Stimulated activated naive CD8-positive, alpha-beta T cell treated with anti-CD3 and anti-CD28 coated beads, Interleukin-15, amount 100 ng/mL, for 72 hours (primary cell): Measurements from ENCODE around the gene EDN2.
A peak's percentile ranks its signal among the peaks of the same experiment; 100 is the strongest.

Experiments used
- ATAC-seq: fragments of 150-1000 bp; cut with Tn5 transposase; 2 replicates; pipeline ENCODE4 v1.10.0; 2021; ENCODE audit warnings: mild to moderate bottlenecking, moderate library complexity
- DNase-seq, 2 donors: peaks; one replicate each; pipeline ENCODE4 v3.0.0; 2021 to 2022
- H3K27ac Mint-ChIP-seq, 2 donors: one replicate each; pipeline ENCODE4 v1.8.0; 2022; ENCODE audit warnings: mild to moderate bottlenecking in 2 of 2, mixed read lengths in 2 of 2, moderate library complexity in 2 of 2
- H3K27me3 Mint-ChIP-seq: one replicate; pipeline ENCODE4 v1.8.0; 2022; ENCODE audit warnings: mixed read lengths
- H3K4me1 Mint-ChIP-seq: one replicate; pipeline ENCODE4 v1.8.0; 2022; ENCODE audit warnings: mild to moderate bottlenecking, mixed read lengths
- H3K4me3 Mint-ChIP-seq, 2 donors: one replicate each; pipeline ENCODE4 v1.8.0; 2022; ENCODE audit warnings: mild to moderate bottlenecking in 2 of 2, mixed read lengths in 2 of 2, moderate library complexity in 1 of 2
- H3K9me3 Mint-ChIP-seq, 2 donors: one replicate each; pipeline ENCODE4 v1.8.0; 2022; ENCODE audit warnings: mixed read lengths in 2 of 2

EDN2 gene

DNA sequence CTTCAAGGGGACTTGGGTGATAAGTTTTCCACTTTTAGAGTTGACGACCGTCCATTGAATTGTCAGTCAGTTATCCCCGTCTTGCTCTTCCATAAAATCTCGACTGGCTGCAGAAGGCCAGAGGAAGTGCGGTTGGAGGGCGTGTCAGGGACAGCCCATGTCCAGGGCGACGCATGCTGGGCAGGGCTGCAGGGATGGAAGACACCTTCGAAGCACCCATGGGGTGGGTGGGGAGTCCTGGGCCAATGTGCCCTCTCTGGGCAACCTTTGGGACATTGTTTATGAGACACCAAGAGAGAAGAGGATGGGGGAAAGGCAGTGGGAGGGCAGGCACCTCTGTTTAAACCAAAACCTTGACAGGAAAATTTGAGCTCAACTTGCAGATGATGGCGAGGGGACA, 38.6 kb upstream of the EDN2 start:
- H3K27ac Mint-ChIP-seq = no peak overlapping the region

GRCh38 chr1:41521766-41522165, 37.3 kb upstream of the EDN2 start:
- Mint-ChIP-seq H3K27me3 (no peaks in the 10 kb centered on the region), H3K4me1 (peaks cover 3% of the 10 kb centered on the region), H3K27ac (no peak overlapping the region), H3K9me3 (no peaks in the 10 kb centered on the region), H3K4me3 (no peak overlapping the region)
- ATAC-seq (no peak), DNase-seq (no peak)

More for the DNA sequence above, 38.6 kb upstream of the EDN2 start:
- ATAC-seq (no peak), DNase-seq (no peak)
- H3K4me1 Mint-ChIP-seq = no peaks in the 10 kb centered on the region
- no peaks in the 10 kb centered on the region for H3K27me3 Mint-ChIP-seq
- no peak overlapping the region for H3K4me3 Mint-ChIP-seq
- H3K9me3 Mint-ChIP-seq = peaks cover 9 to 13% of the 10 kb centered on the region in 2 donors

DNA sequence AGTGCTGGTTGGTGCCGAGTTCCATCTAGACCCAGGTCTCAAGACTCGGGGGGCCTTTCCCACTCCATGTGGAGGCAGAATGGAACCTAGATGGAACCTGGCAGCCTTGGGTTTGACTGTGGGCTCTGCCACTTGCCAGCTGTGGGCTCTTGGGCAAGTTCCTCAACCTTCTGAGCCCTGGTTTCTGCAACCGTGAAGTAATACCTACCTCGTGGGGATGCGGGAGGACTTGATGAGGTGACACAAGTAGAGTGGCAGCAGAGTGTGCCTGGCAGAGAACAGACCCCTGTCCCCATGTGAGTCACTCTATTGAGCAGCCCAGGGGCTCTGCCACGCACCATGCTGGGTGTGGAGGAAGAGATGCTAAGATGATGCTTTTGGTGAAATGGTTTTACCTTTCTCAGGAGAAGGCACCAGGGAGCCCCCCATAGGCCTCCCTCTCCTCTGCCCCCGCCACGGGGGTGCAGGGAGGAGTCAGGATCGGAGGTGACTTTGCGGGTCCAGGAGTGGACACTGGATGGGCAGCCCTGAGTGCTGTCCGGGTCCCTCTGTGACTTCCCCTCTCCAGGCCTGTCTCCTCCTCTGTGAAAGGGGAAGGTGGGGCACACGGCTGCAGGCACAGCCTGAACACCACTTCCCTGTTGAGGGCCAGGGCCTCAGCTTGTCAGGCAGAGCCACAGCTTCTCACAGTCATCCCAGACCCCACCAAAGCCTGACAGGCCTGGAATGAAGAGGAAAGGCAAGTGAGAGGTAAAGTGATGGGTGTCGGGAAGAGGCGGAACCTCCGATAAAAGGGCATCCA, 36.7 kb upstream of the EDN2 start:
- Mint-ChIP-seq H3K4me3 (no peak overlapping the region), H3K4me1 (peaks cover 9% of the 10 kb centered on the region), H3K9me3 (no peaks in the 10 kb centered on the region), H3K27me3 (no peaks in the 10 kb centered on the region), H3K27ac (peak overlapping the region in 1 of 2 donors; percentile 10)
- DNase-seq = no peak
- no peak for ATAC-seq

GRCh38 chr1:41519667-41520066, 35.2 kb upstream of the EDN2 start:
- Mint-ChIP-seq H3K4me1 (peaks cover 12% of the 10 kb centered on the region), H3K4me3 (no peak overlapping the region), H3K9me3 (no peaks in the 10 kb centered on the region), H3K27me3 (no peaks in the 10 kb centered on the region), H3K27ac (no peak overlapping the region)
- no peak for ATAC-seq
- no peak for DNase-seq

- no peaks in the 10 kb centered on the region for H3K9me3 Mint-ChIP-seq
- ATAC-seq (no peak), DNase-seq (no peak)
- H3K4me3 Mint-ChIP-seq = no peak overlapping the region
- peaks cover 12% of the 10 kb centered on the region for H3K4me1 Mint-ChIP-seq
- no peaks in the 10 kb centered on the region for H3K27me3 Mint-ChIP-seq
- no peak overlapping the region for H3K27ac Mint-ChIP-seq
Measured at GRCh38 chr1:41518471-41518870, 34.0 kb upstream of the EDN2 start.

DNA sequence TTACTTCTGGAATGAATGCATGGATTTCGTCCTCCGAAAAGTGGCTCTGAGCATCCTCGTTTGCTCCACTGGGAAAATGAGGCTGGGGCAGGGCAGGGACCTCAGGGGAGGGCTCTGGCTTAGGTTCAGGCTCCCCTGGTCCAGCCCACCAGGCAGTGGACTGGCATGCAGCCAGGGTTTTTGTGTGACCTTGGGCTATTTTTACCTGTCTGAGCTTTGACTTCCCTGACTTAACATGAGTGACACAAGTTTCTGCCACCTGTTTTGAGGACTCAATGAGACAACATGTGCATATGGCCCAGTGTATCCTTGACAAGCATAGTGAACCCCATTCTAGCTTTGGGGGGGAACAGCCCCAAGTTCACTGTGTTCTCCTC, 32.6 kb upstream of the EDN2 start:
- Mint-ChIP-seq H3K4me3 (no peak overlapping the region), H3K27ac (peak overlapping the region in 1 of 2 donors; percentile 23), H3K27me3 (no peaks in the 10 kb centered on the region), H3K4me1 (peaks cover 12% of the 10 kb centered on the region), H3K9me3 (no peaks in the 10 kb centered on the region)
- ATAC-seq (no peak), DNase-seq (no peak)

DNA sequence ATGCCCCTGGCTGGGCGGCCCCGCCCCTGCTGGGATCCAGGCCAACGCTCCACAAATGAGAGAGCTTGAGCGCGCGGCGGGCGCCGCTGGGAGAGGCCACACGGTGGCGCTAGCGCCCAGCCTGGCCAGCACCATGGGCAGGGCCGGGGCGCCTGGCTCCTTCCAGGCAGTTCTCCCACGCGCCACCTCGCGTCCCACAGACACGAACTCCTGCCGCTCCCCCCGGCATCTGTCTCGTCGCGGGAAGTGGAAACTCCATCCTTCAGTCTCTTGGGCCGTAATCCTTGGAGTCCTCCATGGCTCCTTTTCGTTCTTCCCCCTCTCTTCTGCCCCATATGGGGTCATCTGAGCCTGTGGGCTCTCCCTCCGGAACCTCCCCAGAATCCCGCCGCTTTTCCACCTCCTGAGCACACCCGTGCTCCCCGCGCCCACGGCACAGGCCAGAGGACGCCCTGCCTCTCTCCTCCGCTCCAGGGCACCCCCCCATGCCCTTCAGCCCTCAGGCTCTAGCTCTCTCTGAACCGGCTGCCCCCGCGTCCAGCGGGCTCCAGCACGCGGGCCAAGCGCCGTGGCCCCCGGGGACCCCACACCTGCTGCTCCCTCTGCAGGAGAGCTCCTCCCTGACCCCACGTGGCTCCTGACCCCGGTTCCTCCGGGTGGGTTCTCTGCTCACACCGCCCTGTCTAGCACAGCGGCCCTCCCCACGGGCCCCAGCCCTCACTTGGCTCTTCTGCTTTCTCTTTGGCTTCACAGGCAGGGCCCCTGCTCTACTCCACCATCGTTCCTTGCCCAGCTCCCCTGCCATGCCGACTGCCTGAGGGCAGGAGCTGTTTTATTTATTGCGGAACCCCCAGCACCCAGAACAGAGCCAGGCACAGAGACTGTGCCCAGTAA, 31.9 kb upstream of the EDN2 start:
- no peak overlapping the region for H3K4me3 Mint-ChIP-seq
- H3K9me3 Mint-ChIP-seq = no peaks in the 10 kb centered on the region
- ATAC-seq (peak; percentile 86), DNase-seq (peak; percentile 66 to 69)
- peaks cover 12% of the 10 kb centered on the region for H3K4me1 Mint-ChIP-seq
- no peaks in the 10 kb centered on the region for H3K27me3 Mint-ChIP-seq
- peak overlapping the region in 1 of 2 donors; percentile 23 for H3K27ac Mint-ChIP-seq

GRCh38 chr1:41515778-41516167, 31.3 kb upstream of the EDN2 start:
- H3K4me3 Mint-ChIP-seq = no peak overlapping the region
- peaks cover 12% of the 10 kb centered on the region for H3K4me1 Mint-ChIP-seq
- H3K9me3 Mint-ChIP-seq = no peaks in the 10 kb centered on the region
- no peak overlapping the region for H3K27ac Mint-ChIP-seq
- ATAC-seq (no peak), DNase-seq (no peak)
- H3K27me3 Mint-ChIP-seq = no peaks in the 10 kb centered on the region

DNA sequence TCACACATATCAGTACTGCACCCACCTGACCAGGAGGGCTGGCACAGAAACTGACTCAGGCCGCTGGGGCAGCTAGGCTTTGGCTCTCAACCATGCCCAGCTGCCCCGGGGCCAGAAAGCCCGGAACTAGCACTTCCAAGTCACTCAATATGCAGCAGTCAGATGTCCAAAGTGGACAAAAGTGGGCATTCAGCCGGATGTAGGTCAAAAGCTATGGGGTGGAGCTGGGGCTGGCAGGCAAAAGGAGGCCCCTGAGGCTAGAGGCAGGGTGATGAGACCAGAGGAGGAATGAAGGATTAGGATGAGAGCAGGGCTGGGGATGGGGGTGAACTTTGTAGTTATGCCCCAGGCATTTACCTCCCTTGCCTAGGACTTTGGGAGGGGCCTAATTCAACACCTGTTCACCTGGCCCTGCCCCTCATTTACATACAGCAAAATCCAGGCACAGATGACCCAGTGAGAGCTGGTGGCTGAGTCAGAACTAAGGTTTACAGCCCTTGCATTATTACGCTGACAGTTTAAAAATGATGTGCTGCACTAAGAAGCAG, 30.7 kb upstream of the EDN2 start:
- Mint-ChIP-seq H3K4me1 (peaks cover 14% of the 10 kb centered on the region), H3K4me3 (no peak overlapping the region), H3K27ac (no peak overlapping the region), H3K27me3 (no peaks in the 10 kb centered on the region), H3K9me3 (no peaks in the 10 kb centered on the region)
- DNase-seq (no peak), ATAC-seq (no peak)

- peaks cover 17% of the 10 kb centered on the region for H3K4me1 Mint-ChIP-seq
- no peaks in the 10 kb centered on the region for H3K9me3 Mint-ChIP-seq
- ATAC-seq (no peak), DNase-seq (no peak)
- no peak overlapping the region for H3K4me3 Mint-ChIP-seq
- no peak overlapping the region for H3K27ac Mint-ChIP-seq
- H3K27me3 Mint-ChIP-seq = no peaks in the 10 kb centered on the region
Measured at GRCh38 chr1:41514381-41514780, 29.9 kb upstream of the EDN2 start.

DNA sequence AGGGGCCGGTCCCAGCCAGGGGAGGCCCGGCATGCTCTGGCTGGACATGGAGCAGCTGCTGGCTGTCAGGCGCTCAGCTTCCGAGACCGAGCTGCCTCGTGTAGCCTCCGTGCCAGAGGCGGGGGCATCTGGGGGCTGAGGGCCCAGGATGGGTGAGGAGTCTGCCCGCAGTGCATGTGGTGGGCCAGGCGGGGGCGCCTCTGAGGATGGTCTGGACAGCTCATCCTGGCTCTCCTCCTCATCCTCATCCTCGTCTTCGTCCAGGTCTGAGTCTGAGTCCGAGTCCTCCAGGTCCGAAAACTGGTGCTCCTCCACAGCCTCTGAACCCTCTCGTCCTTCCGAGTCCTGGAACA, 28.9 kb upstream of the EDN2 start:
- DNase-seq = no peak
- H3K27me3 Mint-ChIP-seq = no peaks in the 10 kb centered on the region
- no peaks in the 10 kb centered on the region for H3K9me3 Mint-ChIP-seq
- peaks cover 17% of the 10 kb centered on the region for H3K4me1 Mint-ChIP-seq
- ATAC-seq = no peak
- H3K4me3 Mint-ChIP-seq = no peak overlapping the region
- no peak overlapping the region for H3K27ac Mint-ChIP-seq

GRCh38 chr1:41512701-41513382, 28.4 kb upstream of the EDN2 start:
- DNase-seq (no peak), ATAC-seq (no peak)
- H3K9me3 Mint-ChIP-seq = no peaks in the 10 kb centered on the region
- no peaks in the 10 kb centered on the region for H3K27me3 Mint-ChIP-seq
- H3K4me3 Mint-ChIP-seq = no peak overlapping the region
- H3K27ac Mint-ChIP-seq = no peak overlapping the region
- peaks cover 17% of the 10 kb centered on the region for H3K4me1 Mint-ChIP-seq

- H3K27me3 Mint-ChIP-seq = no peaks in the 10 kb centered on the region
- H3K4me3 Mint-ChIP-seq = no peak overlapping the region
- H3K9me3 Mint-ChIP-seq = no peaks in the 10 kb centered on the region
- ATAC-seq (no peak), DNase-seq (no peak)
- peaks cover 8% of the 10 kb centered on the region for H3K4me1 Mint-ChIP-seq
- H3K27ac Mint-ChIP-seq = peak overlapping the region in 1 of 2 donors; percentile 4
Measured at GRCh38 chr1:41511239-41511540, 26.7 kb upstream of the EDN2 start.

- no peak overlapping the region for H3K4me3 Mint-ChIP-seq
- no peaks in the 10 kb centered on the region for H3K9me3 Mint-ChIP-seq
- peak overlapping the region in 1 of 2 donors; percentile 4 for H3K27ac Mint-ChIP-seq
- H3K4me1 Mint-ChIP-seq = peaks cover 6% of the 10 kb centered on the region
- DNase-seq = no peak
- H3K27me3 Mint-ChIP-seq = no peaks in the 10 kb centered on the region
- ATAC-seq = peak; percentile 68
Measured at GRCh38 chr1:41510531-41511238, 26.2 kb upstream of the EDN2 start.

GRCh38 chr1:41509270-41509671, 24.8 kb upstream of the EDN2 start:
- no peak overlapping the region for H3K27ac Mint-ChIP-seq
- no peaks in the 10 kb centered on the region for H3K9me3 Mint-ChIP-seq
- no peak overlapping the region for H3K4me3 Mint-ChIP-seq
- no peaks in the 10 kb centered on the region for H3K27me3 Mint-ChIP-seq
- H3K4me1 Mint-ChIP-seq = peaks cover 16% of the 10 kb centered on the region
- ATAC-seq (no peak), DNase-seq (no peak)
